Measurements from ENCODE around the gene CHURC1.

Gene CHURC1

DNA sequence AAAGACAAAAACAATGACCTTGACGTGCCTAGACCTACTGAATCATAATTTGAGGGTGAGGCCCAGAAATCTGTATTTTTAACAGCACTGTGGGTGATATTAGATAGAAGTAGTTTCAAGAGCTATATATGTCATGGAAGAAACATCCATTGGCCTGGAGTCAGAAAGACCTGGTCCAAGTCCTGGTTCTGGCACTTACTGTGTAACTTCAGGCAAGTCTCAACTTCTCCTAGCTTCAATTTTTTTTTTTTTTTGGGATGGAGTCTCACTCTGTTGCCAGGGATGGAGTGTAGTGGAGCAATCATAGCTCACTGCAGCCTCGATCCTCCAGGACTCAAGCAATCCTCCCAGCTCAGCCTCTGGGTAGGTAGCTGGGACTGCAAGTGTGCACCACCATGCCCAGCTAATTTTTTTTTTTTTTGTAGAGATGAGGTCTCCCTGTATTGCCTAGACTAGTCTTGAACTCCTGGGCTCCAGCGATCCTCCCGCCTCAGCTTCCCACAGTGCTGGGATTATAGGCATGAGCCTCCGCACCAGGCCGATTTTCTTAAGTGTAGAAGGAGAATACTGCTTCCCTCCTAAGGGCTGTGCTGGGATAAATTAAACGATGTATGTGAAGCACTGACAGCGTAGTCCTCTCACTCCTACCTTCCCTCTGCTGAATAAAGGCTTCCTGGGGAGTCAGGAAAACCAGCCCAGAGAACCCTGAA is 42.6 kb downstream of the CHURC1 start:
- no peak for DNase-seq (ENCODE audit: low read depth, low spot score)

DNA sequence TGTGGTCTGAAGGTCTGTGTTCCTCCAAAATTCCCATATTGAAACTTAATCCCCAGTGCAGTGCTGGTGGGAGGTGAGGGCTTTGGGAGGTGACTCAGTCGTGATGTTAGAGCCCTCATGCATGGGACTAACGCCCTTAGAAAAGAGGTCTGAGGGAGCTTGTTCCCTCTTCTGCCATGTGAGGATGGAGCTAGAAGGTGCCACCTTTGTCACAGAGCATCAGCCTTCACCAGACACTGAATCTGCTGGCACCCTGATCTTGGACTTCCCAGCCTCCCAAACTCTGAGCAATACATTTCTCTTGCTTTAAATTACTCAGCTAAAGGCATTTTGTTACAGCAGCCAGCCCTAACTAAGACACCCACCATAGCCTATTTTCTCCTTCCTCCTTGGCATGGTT is 43.9 kb downstream of the CHURC1 start:
- no peak for DNase-seq (ENCODE audit: low read depth, low spot score)

DNA sequence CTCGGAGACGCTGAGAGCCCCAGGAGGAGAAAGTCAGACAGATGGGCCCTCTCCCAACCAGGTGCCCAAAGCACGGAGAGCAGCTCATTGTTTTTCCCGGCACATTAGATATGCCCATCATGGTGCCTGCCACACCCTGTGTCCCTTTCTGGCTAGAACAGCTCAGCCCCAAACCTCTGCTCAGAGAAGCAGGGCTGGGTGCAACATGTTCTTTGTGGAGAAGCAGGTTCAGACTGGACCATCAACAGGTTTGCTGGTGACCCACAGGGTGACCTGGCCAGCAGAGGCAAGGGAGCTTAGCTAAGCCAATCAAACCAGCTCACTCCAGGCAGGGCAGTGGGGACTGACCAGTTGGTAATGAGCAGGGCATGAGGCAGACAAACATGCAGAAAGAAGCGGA is 44.5 kb downstream of the CHURC1 start:
- DNase-seq (ENCODE audit: low read depth, low spot score): no peak

DNA sequence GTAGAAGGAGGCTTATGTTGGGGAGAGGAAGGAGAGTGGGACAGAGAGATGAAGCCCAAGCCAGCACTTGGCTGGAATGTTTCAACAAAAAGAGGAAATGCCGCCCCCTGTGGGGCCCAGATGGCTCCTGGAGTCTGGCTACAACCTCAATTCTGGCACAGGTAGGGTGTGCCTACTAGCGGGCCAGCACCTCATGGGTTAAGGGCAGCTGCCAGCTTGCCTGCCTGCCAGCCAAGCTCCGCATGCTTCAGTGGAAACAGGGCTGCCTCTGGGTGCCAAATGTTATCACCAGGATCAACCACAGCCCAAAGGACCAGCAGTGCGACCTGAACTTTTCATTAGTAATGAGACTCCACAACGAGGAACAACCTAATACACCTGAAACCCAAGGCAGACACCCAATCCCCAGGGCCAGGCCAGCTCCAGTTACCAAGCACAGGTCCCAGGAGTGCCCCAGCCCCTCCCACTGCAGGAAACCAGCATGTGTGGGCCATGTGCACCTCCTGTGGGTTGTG is 46.6 kb downstream of the CHURC1 start:
- peak; percentile 61 for DNase-seq (ENCODE audit: low read depth, low spot score)

DNA sequence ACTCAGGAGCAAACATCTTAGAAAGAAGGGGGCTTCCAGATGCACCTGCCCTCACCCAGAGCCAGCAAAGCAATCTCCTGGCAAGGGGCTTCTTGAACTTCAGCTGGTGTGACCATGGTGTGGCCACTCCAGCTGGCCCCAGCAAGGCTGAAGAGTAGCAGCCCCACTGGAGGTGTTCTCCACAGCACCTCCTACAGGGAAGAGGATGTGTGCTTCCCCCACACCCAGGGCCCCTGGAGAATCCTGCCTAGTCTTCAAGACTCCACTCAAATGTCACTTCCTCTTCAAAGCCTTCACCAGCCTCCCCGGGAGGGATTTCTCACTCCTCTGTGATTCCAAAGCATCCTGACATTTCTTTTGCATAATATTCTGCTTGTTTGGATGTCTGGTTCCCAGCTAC is 49.4 kb downstream of the CHURC1 start:
- no peak for DNase-seq (ENCODE audit: low read depth, low spot score)

DNA sequence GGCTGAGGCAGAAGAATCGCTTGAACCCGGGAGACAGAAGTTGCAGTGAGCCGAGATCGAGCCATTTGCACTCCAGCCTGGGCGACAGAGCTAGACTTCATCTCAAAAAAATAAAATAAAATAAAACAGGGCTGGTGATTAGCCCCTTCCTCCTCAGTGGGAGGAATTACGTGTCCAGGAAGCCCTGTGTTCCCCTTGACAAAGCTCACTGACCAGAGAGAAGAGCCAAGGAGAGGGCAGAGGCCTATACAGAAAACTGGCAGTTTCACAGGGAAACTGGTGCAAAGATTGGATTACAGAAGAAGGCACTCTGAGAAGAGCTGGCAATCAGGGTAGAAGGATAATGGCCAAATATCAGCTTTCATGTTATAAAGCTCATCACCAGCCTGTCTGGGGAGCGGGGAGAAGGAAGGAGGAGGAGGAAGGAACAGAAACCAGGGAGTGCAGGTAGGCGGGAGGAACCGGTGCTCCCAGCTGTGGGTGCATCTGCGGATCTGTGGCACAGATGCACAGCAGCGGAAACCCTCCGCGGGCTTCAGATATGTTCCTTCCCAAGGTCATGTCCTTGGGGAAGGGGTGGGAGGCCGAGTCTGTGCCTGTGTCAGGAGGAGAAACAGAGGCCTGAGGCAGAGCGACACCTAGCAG is 51.2 kb downstream of the CHURC1 start:
- no peak for DNase-seq (ENCODE audit: low read depth, low spot score)

DNA sequence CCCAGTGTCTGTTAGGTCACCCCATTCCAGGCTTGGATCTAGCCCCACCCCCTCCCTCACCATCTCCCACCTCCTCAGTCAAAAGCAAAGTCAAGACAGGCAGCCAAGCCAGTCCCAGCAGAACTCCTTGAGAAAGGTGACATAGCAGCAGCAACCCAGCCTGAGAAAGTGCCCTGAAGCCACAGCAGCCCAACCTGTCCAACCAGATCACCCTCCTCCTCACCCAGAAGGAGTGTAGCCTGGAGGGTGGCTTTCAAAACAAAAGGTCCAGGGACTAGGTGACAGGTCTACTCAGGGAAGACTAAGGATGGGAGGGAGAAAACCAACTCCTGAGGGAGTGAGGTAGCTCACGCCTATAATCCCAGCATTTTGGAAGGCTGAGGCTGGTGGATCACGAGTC is 52.7 kb downstream of the CHURC1 start:
- no peak for DNase-seq (ENCODE audit: low read depth, low spot score)

DNA sequence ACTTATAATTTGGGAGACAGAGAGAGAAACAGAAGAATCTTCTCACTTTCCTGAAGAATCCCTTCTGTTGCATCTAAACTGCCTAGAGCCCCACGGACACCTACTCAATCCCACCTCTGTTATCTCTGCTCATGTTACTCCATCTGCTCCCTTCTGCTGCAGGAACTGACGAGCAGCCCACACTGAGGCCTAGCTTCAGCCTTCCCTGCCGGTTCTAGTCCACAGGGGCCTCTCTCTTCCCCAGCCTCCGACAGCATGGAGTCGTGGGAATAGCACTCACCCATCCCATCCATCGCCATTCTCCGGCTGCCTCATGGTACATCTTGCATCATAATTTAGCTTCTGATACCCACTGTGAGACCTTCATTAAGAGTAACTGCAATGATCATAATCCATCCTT is 53.9 kb downstream of the CHURC1 start:
- DNase-seq (ENCODE audit: low read depth, low spot score): no peak

DNA sequence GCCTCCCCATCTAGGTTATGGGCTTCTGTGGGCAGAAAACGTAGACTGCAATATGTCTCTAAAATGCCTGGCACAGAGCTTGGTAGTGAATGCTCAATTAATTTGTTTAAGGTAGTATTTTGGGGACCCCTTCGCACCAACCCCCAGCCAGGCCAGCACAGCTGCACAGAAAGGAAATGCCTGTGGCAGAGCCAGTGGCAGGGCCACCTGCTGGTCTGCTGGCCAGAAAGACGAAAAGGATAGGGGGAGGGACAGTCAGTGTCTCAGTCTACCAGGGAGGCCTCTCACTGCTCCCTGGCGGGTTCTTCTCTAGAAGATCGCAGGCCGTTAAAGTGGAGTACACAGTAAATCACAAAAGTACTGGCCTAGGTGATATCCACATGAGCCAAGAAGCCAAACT is 54.4 kb downstream of the CHURC1 start:
- DNase-seq (ENCODE audit: low read depth, low spot score): no peak

DNA sequence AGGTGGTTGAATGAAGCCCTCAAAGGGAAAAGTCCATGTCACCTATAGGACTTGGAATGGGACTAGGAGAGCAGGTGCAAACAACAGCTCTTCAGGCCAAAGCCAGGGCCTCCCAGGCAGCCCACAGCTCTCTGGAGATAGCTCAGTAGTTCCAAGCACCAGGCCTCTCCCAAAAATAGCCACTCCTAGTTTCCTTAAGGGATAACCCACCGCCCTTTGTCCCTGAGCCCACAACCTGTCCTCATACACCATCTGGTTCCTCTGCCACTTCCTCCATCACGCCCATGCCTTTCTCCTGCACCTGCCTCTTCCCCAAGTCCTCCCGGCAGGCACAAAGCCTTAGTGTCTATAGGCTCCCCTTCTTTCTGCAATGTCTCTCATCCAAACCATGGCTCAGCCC is 55.8 kb downstream of the CHURC1 start:
- DNase-seq (ENCODE audit: low read depth, low spot score): no peak

DNA sequence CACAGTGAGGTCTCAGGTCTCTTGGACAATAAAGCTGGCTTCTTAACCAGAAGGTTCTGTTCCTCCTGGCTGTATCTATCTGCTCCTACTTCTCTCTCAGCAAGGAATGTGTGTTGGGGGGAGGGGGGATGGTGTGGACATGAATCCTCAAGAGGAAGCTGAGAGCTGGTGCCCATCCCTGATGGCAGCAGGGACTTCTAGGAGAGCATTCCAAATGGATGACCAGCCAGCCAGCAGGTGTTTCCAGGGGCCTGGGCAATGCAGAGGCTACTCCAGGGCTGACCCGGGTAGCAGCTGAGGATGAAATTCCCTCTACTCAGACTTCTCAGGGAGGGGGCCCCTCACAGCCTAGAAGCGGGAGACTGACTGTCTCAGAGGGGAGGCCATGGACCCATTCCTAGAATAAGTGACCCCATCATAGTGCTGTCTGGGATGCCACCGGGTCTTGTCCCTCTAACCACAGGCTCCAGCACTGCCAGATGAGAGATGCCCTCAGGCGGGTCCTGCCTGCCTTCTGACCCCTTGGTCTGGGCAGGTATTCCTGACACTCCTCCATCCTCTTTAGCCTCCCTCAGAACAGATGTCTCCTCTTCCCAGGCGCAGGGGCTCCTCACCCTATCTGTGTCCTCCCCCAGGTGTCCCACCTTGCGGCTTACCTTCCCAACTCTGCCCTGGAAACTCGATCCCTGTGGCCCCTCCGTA is 56.7 kb downstream of the CHURC1 start:
- no peak for DNase-seq (ENCODE audit: low read depth, low spot score)

DNA sequence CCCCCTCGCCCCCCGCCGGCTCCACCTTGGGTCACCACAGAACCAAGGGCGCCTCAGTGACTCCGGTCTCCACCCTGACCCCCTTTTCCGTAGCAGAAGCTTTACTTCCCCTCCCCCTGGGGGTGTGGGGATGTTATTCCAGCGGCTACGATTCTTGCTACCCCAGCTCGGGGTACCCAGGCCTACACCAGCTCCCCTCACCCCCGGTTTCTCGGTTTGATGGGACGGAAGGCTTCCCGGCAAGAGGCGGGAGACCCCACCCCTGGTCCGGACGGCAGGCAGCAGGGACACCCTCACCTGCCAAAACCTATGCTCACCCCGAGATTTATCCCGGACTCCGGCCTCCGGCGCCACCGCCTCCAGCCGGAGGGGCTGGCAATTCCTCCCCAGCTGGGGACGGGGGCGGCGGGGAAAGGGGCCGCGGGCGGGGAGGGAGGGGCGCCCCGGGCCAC is 57.3 kb downstream of the CHURC1 start:
- DNase-seq (ENCODE audit: low read depth, low spot score): no peak

DNA sequence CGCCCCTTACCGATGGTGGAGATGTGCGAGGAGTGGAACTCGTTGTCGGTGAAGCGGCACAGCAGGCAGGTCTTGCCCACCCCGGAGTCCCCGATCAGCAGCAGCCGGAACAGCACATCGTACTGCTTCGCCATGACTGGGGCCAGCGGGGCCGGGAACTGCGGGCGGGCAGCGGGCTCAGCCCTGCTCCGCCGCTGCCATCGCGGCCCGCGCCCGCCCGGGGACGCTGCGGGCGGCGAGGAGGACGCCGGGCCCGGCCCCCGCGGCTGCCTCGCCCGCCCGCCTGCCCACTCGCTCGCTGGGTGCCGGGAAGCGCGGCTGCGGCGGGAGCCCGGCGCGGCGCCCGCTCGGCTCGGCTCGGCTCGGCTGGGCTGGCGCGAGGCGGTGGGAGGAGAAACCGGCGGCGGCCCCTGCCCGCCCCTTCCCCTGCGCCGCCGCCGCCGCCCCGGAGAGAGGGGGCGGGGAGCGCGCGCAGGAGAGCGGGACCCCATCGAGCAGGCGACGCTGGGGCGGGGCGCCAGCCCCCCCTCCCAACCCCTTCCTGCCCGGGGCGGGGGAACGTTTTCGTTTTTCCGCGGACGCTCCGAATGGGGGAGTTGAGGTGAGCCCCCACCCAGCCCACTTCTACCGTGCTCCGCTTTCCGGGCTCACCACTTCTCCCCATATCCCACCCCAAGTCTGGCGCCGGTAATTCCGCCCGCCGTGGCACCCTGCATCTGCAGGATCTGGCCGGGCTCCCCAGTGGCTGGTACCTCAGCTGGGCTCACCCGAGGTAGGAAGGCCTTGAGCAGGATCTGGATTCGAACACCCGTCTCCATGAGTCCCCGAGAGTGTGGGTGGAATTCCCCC is 57.9 kb downstream of the CHURC1 start, which contains the start of gene RAB15:
RAB15 (minus strand) TSS at position 394 of the 849 bp plus-strand sequence; CDS start at position 134, 260 bp downstream.
- DNase-seq (ENCODE audit: low read depth, low spot score): no peak

DNA sequence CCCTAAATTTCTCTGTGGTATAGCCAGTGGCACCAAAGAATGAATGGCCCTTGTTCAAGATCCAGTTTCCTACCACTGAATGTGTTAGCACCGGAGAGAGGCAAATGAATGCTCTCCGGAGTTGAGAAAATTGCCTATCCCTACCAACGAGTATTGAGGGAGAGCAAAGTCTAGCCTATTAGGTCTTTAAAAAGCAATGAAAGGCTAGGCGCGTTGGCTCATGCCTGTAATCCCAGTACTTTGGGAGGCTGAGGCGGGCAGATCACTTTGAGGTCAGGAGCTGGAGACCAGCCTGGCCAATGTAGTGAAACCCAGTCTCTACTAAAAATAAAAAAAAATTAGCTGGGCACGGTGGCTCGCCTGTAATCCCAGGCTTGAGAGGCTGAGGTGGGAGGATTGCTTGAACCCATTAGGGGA is 58.8 kb downstream of the CHURC1 start:
- DNase-seq (ENCODE audit: low read depth, low spot score): no peak

DNA sequence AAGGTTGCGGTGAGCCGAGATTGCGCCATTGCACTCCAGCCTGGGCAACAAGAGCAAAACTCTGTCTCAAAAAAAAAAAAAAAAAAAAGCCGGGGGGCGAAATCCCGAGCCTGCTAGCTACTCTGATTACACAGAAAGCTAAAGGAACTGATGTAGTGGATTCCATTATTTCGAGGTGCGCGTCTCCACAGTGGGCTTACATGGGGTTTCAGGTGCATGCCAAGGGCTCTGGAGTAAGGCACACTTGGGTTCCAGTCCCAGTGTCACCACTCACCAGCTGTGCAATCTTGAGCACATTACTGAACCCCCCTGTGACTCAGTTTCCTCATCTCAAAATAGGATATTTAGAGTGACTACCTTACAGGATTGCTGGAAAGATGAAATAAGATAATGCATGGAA is 59.6 kb downstream of the CHURC1 start:
- no peak for DNase-seq (ENCODE audit: low read depth, low spot score)

DNA sequence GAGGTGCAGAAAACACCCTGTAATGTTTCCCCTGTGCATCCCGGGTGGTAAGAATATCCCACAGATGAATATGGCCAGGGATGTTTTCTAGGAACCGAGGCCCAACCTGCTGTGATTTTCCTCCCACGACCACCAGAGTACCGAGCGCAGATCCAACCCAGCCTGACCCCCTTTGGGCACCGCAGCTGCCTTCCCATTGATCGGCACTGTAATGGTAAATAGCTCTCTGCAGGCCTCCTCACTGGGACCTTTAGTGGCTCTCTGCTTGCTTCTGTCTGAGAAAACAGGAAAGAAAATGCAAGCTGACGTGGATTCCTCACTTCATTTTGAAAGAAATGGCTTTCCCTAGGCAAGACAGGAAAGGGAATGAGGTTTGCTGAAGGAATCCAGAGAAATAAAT is 60.3 kb downstream of the CHURC1 start:
- peak; percentile 65 for DNase-seq (ENCODE audit: low read depth, low spot score)

DNA sequence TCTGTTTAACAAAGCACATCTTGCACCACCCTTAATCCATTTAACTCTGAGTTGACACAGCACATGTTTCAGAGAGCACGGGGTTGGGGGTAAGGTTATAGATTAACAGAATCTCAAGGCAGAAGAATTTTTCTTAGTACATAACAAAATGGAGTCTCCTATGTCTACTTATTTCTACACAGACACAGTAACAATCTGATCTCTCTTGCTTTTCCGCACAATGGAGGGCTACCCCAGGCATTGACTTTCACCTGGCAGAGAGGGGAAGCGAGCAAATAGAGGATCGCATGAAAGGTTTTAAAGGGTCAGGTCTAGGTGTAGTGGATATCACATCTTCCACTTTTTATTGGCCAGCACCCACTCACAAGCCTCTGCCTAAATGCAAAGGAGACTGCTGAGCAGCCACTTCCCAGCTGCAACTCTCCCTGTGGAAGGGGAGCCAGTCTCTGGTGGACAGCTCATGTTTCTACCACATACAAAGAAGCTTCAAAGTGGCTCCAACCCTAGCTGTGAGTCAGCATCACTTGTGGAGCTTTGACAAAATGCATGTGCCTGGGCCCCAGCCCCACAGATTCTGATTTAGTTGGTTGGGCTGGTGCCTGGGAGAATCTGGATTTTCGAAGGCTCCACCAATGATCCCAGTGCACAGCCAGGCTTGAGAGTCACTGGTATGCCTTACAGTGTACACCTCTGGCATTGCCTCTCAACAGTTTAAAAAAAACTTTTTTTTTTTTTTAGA is 65.2 kb downstream of the CHURC1 start:
- DNase-seq (ENCODE audit: low read depth, low spot score): no peak

DNA sequence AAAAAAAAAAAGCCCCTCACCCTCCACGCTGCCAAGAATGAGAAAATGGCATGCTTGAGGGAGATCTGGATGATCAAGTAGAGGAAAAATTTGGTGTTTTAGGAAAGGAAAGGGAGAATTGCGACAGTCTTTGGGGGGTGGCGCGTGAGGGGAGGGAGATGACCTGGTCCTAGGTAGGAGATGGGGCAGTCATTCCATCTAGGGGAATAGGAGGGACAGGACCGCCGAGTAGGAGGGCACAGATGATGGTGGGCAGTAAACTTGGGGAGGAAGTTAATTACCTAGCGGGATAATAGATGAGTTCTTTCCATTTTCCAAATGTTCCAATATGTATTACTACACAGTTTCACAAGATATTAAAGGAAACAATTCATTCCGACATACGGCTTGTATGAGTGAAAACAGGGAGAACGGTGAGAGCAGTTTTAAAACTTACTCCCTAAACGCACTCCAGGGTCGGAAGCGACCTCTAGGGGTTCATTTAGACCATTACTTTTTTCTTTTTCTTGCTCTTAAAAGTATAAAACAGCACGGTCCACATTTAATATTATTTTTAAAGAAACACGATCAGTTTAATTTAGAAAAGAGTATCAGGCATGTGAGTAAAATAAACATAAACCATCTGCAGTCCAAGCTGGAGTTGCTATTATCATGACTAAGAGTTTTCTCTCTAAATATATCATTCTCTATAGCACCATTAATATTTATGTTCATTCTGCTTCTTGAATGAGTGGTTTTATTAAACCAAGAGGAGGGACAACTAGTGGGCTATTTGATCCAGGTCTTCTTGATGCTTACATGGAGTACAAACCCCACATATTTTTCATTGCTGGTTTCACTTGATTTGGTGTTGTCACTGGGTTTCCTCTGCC is 69.4 kb downstream of the CHURC1 start:
- DNase-seq (ENCODE audit: low read depth, low spot score): no peak

Data from iPS DF 19.7 (cell line).